Kidney epithelial cell (primary cell): ENCODE results near the gene TM7SF2. TPM values are rescaled to one million over a fixed set of nuclear protein-coding genes. Genes with fewer than 3 reads are reported as not detected.
A peak's percentile ranks its signal among the peaks of the same experiment; 100 is the strongest.

Experiments used
- DNase-seq: peaks from one replicate; pipeline ENCODE4 v3.0.0-alpha.2; 2010; ENCODE audit warnings: low read depth
- H3K27me3 ChIP-seq: 2 replicates; pipeline ENCODE4 v1.6.0; 2011; ENCODE audit warnings: low read length; ENCODE audit not compliant: control insufficient read depth, insufficient read depth
- H3K36me3 ChIP-seq: 2 replicates; pipeline ENCODE4 v1.5.1; 2011; ENCODE audit warnings: low read length; ENCODE audit not compliant: control insufficient read depth, insufficient read depth
- H3K4me3 ChIP-seq: 2 replicates; pipeline ENCODE4 v1.5.1; 2011; ENCODE audit warnings: low read depth, mild to moderate bottlenecking, control low read depth, low read length
- total RNA-seq: library from RNA; depleted of rRNA; stranded (reverse); fragments of >200 nt; gene quantifications from 2 replicates; pipeline ENCODE4 v1.2.3, GENCODE V29; 2015
- TF ChIP-seq, protein P1 (sequence below): IDR thresholded peaks from 2 replicates; pipeline ENCODE4 v1.5.1; 2011; ENCODE audit warnings: mild to moderate bottlenecking, moderate library complexity, low read length, control low read depth, inconsistent platforms; ENCODE audit not compliant: insufficient read depth, poor library complexity, severe bottlenecking

The TM7SF2 gene
- total RNA-seq, 1 donor from 2014 or later = 42.6 TPM

DNA sequence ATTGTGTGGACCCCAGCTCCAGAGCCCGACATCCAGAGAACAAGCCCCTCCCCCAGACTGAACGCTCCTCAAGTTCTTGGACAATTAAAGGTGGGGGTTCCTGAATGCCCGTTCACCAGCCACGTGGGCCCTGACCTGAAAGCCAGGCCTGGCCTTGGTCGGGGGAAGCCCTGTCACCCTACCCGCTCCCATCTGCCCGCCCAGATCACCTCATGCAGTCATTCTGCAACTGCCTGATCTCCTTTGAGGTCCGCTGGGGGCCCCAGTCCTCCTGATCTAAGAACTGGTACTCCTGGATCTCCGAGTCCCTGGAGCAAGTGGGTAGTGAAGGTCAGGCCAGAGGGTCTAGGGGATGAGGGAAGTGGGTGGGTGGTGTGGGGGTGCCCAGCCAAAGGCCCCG, 44.2 kb upstream of the TM7SF2 start:
- H3K27me3 ChIP-seq = no peaks in the 10 kb centered on the region
- TF ChIP-seq, protein P1, sequence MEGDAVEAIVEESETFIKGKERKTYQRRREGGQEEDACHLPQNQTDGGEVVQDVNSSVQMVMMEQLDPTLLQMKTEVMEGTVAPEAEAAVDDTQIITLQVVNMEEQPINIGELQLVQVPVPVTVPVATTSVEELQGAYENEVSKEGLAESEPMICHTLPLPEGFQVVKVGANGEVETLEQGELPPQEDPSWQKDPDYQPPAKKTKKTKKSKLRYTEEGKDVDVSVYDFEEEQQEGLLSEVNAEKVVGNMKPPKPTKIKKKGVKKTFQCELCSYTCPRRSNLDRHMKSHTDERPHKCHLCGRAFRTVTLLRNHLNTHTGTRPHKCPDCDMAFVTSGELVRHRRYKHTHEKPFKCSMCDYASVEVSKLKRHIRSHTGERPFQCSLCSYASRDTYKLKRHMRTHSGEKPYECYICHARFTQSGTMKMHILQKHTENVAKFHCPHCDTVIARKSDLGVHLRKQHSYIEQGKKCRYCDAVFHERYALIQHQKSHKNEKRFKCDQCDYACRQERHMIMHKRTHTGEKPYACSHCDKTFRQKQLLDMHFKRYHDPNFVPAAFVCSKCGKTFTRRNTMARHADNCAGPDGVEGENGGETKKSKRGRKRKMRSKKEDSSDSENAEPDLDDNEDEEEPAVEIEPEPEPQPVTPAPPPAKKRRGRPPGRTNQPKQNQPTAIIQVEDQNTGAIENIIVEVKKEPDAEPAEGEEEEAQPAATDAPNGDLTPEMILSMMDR = no peak
- no peaks in the 10 kb centered on the region for H3K36me3 ChIP-seq
- DNase-seq = no peak
- no peak overlapping the region for H3K4me3 ChIP-seq

DNA sequence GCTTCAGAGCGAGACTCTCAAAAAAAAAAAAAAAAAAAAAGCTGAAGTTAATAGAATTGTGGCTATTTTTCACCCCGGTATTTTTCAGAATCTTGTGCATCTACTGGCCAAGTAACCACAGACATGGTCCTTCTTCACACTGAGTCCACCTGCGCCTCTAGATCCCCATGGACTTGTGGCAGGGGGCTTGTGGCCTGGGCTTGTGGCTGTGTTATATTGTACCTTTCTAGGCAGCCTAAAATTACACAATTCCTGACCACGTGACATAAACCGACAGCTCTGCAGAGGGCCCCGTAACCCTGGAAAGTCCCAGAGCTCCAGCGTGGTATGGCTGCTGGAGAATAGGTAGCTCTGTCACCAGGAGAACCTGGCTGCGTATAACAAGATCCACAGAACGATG, 42.5 kb upstream of the TM7SF2 start:
- Histone ChIP-seq H3K4me3 (no peak overlapping the region), H3K27me3 (no peaks in the 10 kb centered on the region), H3K36me3 (no peaks in the 10 kb centered on the region)
- DNase-seq = no peak
- TF ChIP-seq, protein P1 = no peak

DNA sequence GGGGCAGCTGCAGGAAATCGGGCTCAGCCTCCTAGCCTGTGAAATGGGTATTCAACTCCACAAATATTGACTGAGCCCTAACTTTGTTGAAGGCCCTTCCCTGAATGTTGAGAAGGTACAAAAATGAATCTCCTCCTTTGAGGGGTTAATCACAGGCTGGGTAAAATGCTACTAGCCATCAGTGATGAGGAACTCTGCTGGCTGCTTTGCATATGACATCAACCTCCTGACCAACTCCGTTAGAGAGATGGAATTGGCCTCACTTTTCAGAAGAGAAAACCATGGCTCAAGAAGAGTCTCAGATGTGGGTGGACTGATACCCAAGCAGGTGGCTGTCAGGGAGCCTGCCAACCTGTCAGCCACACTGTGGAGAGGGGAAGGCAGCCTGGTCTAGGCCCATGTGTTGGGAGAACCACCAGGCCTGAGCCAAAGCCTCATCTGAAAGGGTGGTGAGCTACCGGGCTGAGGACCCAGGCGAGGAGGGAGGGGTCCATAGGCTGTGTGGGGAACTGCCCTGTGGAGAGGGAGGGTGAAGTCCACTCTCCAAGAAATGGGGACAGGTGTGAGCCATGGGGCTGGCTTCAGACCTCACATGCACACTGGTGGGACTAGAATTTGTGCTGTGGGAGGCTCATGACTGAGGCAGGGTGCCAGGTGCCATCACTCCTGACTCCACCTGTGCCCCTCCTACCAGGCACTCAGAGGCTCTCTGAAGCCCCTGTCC, 39.6 kb upstream of the TM7SF2 start:
- Histone ChIP-seq H3K27me3 (no peaks in the 10 kb centered on the region), H3K36me3 (no peaks in the 10 kb centered on the region), H3K4me3 (no peak overlapping the region)
- TF ChIP-seq, protein P1 = no peak
- DNase-seq = no peak

DNA sequence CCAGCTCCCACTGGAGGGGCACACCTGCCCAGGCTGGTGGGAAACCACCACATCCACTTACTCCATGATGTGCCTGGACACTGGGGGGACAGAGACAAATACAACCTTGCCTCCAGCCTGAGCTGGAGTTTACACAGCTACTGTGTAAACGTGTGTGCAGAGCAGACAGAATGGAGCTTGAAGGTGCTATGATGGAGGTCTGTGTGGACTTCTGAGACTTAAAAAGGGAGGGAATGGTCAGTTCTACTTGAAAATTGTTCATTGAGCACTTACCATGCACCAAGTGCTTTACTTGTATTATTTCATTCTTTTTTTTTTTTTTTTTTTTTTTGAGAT, 39.1 kb upstream of the TM7SF2 start:
- Histone ChIP-seq H3K4me3 (no peak overlapping the region), H3K36me3 (no peaks in the 10 kb centered on the region), H3K27me3 (no peaks in the 10 kb centered on the region)
- no peak for DNase-seq
- TF ChIP-seq, protein P1 = no peak

DNA sequence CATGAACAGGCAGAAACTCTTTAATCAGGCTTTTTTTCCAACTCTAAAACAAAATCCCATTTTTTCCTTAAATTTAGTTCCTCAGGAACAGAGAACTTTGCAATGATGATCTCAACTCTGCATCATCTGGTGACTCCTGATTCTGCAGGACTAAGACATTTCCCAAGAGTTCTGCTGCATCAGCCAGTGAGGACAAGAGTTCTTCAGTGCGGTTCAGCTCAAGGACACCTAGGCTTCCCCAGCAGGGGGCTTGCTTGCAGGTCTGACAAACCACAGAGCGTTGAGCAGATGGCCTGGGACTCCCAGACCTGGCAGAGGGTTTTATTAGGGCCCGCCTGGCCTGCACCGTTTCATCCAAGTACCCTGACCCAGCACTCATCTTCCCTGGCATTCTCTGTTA, 34.2 kb upstream of the TM7SF2 start:
- no peak for DNase-seq
- no peak overlapping the region for H3K4me3 ChIP-seq
- TF ChIP-seq, protein P1 = no peak
- H3K36me3 ChIP-seq = peaks cover 1% of the 10 kb centered on the region
- H3K27me3 ChIP-seq = no peaks in the 10 kb centered on the region

DNA sequence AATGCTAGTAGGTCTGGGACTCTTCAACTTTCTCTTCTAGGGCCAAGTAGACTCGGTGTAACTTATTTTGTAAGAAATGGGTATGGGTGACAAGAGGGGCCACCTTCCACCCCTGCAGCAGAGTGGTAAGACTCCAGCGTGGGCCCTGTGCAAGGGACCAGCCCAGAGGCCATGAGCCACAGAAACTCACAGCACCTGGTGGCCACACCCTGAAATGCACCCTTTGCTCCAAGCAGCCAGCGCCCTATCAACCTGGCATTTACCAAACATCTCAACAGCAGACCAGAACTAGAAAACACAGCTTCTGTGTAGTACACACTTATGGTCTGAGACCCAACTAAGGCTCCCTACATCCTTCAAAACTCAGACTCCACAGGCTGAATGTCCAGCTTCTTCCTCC, 33.5 kb upstream of the TM7SF2 start:
- no peaks in the 10 kb centered on the region for H3K27me3 ChIP-seq
- H3K4me3 ChIP-seq = no peak overlapping the region
- TF ChIP-seq, protein P1 = peak; percentile 72
- peaks cover 1% of the 10 kb centered on the region for H3K36me3 ChIP-seq
- no peak for DNase-seq
